ENCODE measurements around the gene NFATC3.

- TF ChIP-seq POLR2A (IDR thresholded peaks at IDR 0.05; ENCODE audit: low read depth, low read length) = no peak
- TF ChIP-seq TAF1 (IDR thresholded peaks at IDR 0.05; ENCODE audit: low read depth, low read length) = no peak
- TF ChIP-seq POLR2AphosphoS5 (IDR thresholded peaks at IDR 0.05; ENCODE audit: low read depth, low read length) = no peak
- no peak for TF ChIP-seq SPI1 (IDR thresholded peaks at IDR 0.05; ENCODE audit: low read depth, low read length)
Measured at GRCh38 chr16:68146585-68146984, 61.4 kb downstream of the NFATC3 start.

Measured in GM12891 (cell line).